Measurements from ENCODE around the gene VAPB. TPM values are rescaled to one million over a fixed set of nuclear protein-coding genes. Genes with fewer than 3 reads are reported as not detected.
"Not testable (repeated sequence)": the region's sequence is repeated elsewhere in the genome, so short reads cannot be mapped to it uniquely, and the experiment has no call there.

Gene VAPB
- total RNA-seq, 1 experiment from 2014 or later: 82.4 TPM

DNA sequence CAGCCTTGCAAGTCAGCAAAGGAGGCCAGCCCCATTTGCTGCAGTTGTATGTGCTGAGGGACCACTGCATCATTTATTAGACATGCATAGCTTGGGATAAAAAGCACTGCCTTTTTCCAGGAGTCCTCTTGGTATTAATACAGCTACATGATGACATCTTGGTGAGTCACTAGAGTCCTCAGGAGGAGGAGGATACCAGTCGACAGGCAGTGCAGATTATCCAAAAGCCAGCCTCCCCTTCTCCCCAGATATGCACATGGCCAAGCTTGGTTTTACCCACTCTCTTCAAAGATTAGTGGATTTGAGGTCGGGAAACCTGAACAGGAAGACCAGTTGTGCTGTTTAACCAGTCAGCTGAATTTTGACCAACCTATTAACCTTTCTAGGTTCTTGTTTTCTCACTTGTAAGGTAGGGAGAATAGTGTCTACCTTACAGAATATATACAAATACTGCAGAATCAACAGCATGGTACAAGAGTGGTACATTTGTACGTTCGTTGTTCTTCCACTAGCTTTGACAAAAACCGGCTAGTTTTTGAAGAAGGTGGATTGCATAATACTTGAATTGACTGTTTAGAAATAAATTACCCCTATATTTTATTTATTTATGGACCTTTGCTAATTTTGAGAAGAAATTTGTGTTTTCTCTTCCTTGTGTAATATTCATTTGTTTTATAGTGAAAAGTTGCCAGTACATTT, 31.9 kb downstream of the VAPB start:
- CTCF ChIA-PET: no interaction called here
- DNase-seq: no peak
- BruUV-seq (replicated peaks): no TSS peak
- H3K27me3 Mint-ChIP-seq (ENCODE audit: unreplicated experiment): no peaks in the 10 kb centered on the region
- peaks cover 16% of the 10 kb centered on the region for H3K4me1 Mint-ChIP-seq (ENCODE audit: low read depth, unreplicated experiment)
- intact Hi-C loops (cut with micrococcal nuclease; ENCODE audit: unreplicated experiment): no loop called here
- TF ChIP-seq, protein P1, sequence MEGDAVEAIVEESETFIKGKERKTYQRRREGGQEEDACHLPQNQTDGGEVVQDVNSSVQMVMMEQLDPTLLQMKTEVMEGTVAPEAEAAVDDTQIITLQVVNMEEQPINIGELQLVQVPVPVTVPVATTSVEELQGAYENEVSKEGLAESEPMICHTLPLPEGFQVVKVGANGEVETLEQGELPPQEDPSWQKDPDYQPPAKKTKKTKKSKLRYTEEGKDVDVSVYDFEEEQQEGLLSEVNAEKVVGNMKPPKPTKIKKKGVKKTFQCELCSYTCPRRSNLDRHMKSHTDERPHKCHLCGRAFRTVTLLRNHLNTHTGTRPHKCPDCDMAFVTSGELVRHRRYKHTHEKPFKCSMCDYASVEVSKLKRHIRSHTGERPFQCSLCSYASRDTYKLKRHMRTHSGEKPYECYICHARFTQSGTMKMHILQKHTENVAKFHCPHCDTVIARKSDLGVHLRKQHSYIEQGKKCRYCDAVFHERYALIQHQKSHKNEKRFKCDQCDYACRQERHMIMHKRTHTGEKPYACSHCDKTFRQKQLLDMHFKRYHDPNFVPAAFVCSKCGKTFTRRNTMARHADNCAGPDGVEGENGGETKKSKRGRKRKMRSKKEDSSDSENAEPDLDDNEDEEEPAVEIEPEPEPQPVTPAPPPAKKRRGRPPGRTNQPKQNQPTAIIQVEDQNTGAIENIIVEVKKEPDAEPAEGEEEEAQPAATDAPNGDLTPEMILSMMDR (IDR thresholded peaks at IDR 0.05; ENCODE audit: unreplicated experiment): no peak
- peaks cover 20% of the 10 kb centered on the region for H3K36me3 Mint-ChIP-seq (ENCODE audit: insufficient read depth, unreplicated experiment)
- H3K4me3 Mint-ChIP-seq (ENCODE audit: low read depth, unreplicated experiment): no peak overlapping the region
- H3K27ac Mint-ChIP-seq (ENCODE audit: unreplicated experiment): no peak overlapping the region
- H3K9me3 Mint-ChIP-seq (ENCODE audit: low read depth, unreplicated experiment): no peaks in the 10 kb centered on the region

DNA sequence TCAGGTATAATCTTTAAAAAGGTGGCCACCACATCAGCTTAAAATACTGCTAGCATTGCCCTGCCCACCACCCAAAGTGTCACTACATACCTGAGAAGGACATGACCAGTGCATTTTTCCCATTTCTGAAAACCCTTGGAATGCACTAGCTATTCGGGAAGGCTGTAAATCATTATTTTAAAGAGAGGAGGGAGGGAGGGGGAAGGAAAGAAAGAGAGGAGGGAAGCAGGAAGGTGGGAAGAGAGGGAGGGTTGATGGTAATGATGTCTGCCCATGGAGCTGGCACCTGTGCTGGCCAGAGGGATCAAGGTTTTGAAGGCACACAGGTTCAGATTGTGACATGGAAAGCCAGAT, 32.4 kb downstream of the VAPB start:
- BruUV-seq (replicated peaks): no TSS peak
- Mint-ChIP-seq H3K4me1 (ENCODE audit: low read depth, unreplicated experiment) (peaks cover 16% of the 10 kb centered on the region), H3K9me3 (ENCODE audit: low read depth, unreplicated experiment) (no peaks in the 10 kb centered on the region), H3K36me3 (ENCODE audit: insufficient read depth, unreplicated experiment) (peaks cover 20% of the 10 kb centered on the region), H3K27me3 (ENCODE audit: unreplicated experiment) (no peaks in the 10 kb centered on the region), H3K4me3 (ENCODE audit: low read depth, unreplicated experiment) (no peak overlapping the region), H3K27ac (ENCODE audit: unreplicated experiment) (no peak overlapping the region)
- intact Hi-C loops (cut with micrococcal nuclease; ENCODE audit: unreplicated experiment): no loop called here
- TF ChIP-seq, protein P1 (IDR thresholded peaks at IDR 0.05; ENCODE audit: unreplicated experiment): no peak
- CTCF ChIA-PET: no interaction called here
- no peak for DNase-seq

DNA sequence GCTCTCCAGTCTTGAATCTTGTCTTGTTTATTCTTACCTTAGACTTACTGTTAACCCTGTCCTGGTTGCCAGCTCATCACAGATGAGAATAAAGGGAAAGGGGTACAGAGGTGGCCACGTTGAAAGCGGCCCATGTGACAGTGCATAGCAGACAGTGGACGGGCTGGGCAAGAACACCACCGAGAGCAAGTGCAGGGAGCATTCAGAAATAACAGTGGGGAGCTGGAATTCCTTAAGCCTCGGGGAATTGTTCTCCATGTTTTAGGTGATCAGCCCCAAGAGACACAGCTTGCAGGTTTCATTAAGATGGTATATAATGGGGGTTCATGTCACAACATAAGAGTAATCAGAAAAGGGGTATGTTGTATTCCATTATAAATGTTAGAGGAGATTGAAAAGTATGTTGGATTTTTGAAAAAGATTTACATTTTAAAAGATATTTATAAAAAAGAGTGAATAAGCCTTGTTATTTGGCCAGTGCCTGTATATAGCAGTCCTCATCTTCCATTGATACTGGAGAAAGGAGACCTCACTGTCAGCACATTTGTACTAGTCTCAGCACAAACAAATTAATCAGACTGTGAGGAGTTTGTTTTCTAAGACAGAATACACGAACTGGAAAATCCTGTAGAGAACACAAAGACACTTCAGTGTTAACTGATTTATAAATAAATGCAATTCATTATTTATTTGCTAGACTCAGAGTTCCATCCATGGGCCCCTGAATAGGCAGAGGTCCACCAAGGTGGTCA, 35.4 kb downstream of the VAPB start:
- H3K27ac Mint-ChIP-seq (ENCODE audit: unreplicated experiment): no peak overlapping the region
- no peak for DNase-seq
- CTCF ChIA-PET: no interaction called here

DNA sequence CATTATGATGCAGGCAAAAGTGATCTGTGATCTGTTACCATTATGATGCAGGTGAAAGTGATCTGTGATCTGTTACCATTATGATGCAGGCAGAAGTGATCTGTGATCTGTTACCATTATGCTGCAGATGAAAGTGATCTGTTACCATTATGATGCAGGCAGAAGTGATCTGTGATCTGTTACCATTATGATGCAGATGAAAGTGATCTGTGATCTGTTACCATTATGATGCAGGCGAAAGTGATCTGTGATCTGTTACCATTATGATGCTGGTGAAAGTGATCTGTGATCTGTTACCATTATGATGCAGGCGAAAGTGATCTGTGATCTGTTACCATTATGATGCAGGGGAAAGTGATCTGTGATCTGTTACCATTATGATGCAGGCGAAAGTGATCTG, 38.5 kb downstream of the VAPB start:
- H3K9me3 Mint-ChIP-seq (ENCODE audit: low read depth, unreplicated experiment); BruUV-seq (replicated peaks); H3K4me3 Mint-ChIP-seq (ENCODE audit: low read depth, unreplicated experiment); DNase-seq; CTCF ChIA-PET; intact Hi-C loops (cut with micrococcal nuclease; ENCODE audit: unreplicated experiment); H3K27ac Mint-ChIP-seq (ENCODE audit: unreplicated experiment); H3K27me3 Mint-ChIP-seq (ENCODE audit: unreplicated experiment): not testable (repeated sequence)
- H3K4me1 Mint-ChIP-seq (ENCODE audit: low read depth, unreplicated experiment): peaks cover 19% of the 10 kb centered on the region
- H3K36me3 Mint-ChIP-seq (ENCODE audit: insufficient read depth, unreplicated experiment): peaks cover 17% of the 10 kb centered on the region

More for the DNA sequence above, 35.4 kb downstream of the VAPB start:
- TF ChIP-seq, protein P1 (IDR thresholded peaks at IDR 0.05; ENCODE audit: unreplicated experiment): no peak
- peaks cover 20% of the 10 kb centered on the region for H3K36me3 Mint-ChIP-seq (ENCODE audit: insufficient read depth, unreplicated experiment)
- H3K27me3 Mint-ChIP-seq (ENCODE audit: unreplicated experiment): no peaks in the 10 kb centered on the region
- no peak overlapping the region for H3K4me3 Mint-ChIP-seq (ENCODE audit: low read depth, unreplicated experiment)
- intact Hi-C loops (cut with micrococcal nuclease; ENCODE audit: unreplicated experiment): no loop called here
- H3K4me1 Mint-ChIP-seq (ENCODE audit: low read depth, unreplicated experiment): peaks cover 16% of the 10 kb centered on the region
- BruUV-seq (replicated peaks): no TSS peak
- no peaks in the 10 kb centered on the region for H3K9me3 Mint-ChIP-seq (ENCODE audit: low read depth, unreplicated experiment)

DNA sequence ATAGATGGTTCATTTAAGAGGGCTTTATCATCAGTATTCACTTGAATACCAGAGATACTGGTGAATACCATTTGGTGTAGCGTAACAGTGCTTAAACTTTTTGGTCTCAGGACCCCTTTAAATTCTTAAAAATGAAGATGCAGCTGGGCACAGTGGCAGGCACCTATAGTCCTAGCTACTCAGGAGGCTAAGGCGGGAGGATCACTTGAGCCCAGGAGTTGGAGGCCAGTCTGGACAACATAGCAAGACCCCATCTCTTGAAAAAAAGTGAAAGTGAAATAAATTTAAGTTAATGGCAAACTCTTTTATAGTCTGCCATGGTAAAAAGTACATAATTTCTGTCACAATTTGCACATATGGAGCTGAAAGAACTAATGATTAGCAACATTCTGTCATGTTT, 39.3 kb downstream of the VAPB start:
- H3K4me3 Mint-ChIP-seq (ENCODE audit: low read depth, unreplicated experiment): no peak overlapping the region
- H3K9me3 Mint-ChIP-seq (ENCODE audit: low read depth, unreplicated experiment): no peaks in the 10 kb centered on the region
- DNase-seq: no peak
- peaks cover 26% of the 10 kb centered on the region for H3K4me1 Mint-ChIP-seq (ENCODE audit: low read depth, unreplicated experiment)
- H3K27me3 Mint-ChIP-seq (ENCODE audit: unreplicated experiment): no peaks in the 10 kb centered on the region
- TF ChIP-seq, protein P1 (IDR thresholded peaks at IDR 0.05; ENCODE audit: unreplicated experiment): no peak
- intact Hi-C loops (cut with micrococcal nuclease; ENCODE audit: unreplicated experiment): no loop called here
- peaks cover 17% of the 10 kb centered on the region for H3K36me3 Mint-ChIP-seq (ENCODE audit: insufficient read depth, unreplicated experiment)
- H3K27ac Mint-ChIP-seq (ENCODE audit: unreplicated experiment): no peak overlapping the region
- BruUV-seq (replicated peaks): no TSS peak
- CTCF ChIA-PET: no interaction called here
